Measurements from ENCODE around the gene RAB11A. TPM values are rescaled to one million over a fixed set of nuclear protein-coding genes. Genes with fewer than 3 reads are reported as not detected.

Gene RAB11A
- total and polyA plus RNA-seq, 2 of the 13 experiments (the other 11 are each of a cell fraction or from before 2014, with no cell fraction given): 161 to 162 TPM

- no peak for TF ChIP-seq ZNF576 (CRISPR knock-in tag; IDR thresholded peaks at IDR 0.05)
- peak; percentile 49 for TF ChIP-seq CEBPG (CRISPR knock-in tag; IDR thresholded peaks at IDR 0.05)
- TF ChIP-seq ZNF839 (CRISPR knock-in tag; IDR thresholded peaks at IDR 0.05; ENCODE audit: borderline replicate concordance): no peak
- peak; percentile 79; the same call in 1 of the 2 replicates for TF ChIP-seq RCOR2 (CRISPR knock-in tag; IDR thresholded peaks at IDR 0.05)
- TF ChIP-seq DZIP1 (CRISPR knock-in tag; IDR thresholded peaks at IDR 0.05): no peak
- TF ChIP-seq ZNF329 (CRISPR knock-in tag; IDR thresholded peaks at IDR 0.05; ENCODE audit: low read depth): 0 out of 2 replicates have a peak, but pooled peaks have one; percentile 33
- peak; percentile 39; the same call in 1 of the 2 replicates for TF ChIP-seq DR1 (CRISPR knock-in tag; IDR thresholded peaks at IDR 0.05)
- peak; percentile 99 for TF ChIP-seq FOSL2 (CRISPR knock-in tag; IDR thresholded peaks at IDR 0.05)
- peak; percentile 84 for TF ChIP-seq FOXK2 (IDR thresholded peaks at IDR 0.05)
- no peak for TF ChIP-seq ZNF275 (CRISPR knock-in tag; IDR thresholded peaks at IDR 0.05; ENCODE audit: borderline replicate concordance)
- peak; percentile 32; the same call in 1 of the 2 replicates for TF ChIP-seq TFDP1 (CRISPR knock-in tag; IDR thresholded peaks at IDR 0.05; ENCODE audit: borderline replicate concordance)
- peak; percentile 62 for TF ChIP-seq HHEX (CRISPR knock-in tag; IDR thresholded peaks at IDR 0.05)
- TF ChIP-seq ZNF142 (CRISPR knock-in tag; IDR thresholded peaks at IDR 0.05): peak; percentile 47; the same call in 1 of the 2 replicates
- peak; percentile 66; the same call in 1 of the 2 replicates for TF ChIP-seq UBTF (CRISPR knock-in tag; IDR thresholded peaks at IDR 0.05)
Measured at GRCh38 chr15:65832549-65833364, 36.5 kb upstream of the RAB11A start (continued).

All from HepG2 (cell line).